HepG2 (cell line): ENCODE measurements around the gene GALNT15. TPM values are rescaled to one million over a fixed set of nuclear protein-coding genes. Genes with fewer than 3 reads are reported as not detected.

Experiments used
- CREB1 ChIP-seq, 2 experiments: fragments of 450-650 bp in 1 of 2; IDR thresholded peaks; 2 replicates each; pipeline ENCODE4 v1.6.1; 2016 to 2017; ENCODE audit warnings: control low read depth in 1 of 2, mild to moderate bottlenecking in 1 of 2, missing compliant biosample characterization in 1 of 2, missing genetic modification characterization in 1 of 2
- DBP ChIP-seq: sonication (generic); formaldehyde crosslinking; IDR thresholded peaks from 2 replicates; pipeline ENCODE4 v1.4.0; 2020; ENCODE audit warnings: missing genetic modification reagents; ENCODE audit errors: not compliant biosample characterization
- DMTF1 ChIP-seq: sonication (generic); formaldehyde crosslinking; IDR thresholded peaks from 2 replicates; pipeline ENCODE4 v1.4.0; 2020; ENCODE audit warnings: mild to moderate bottlenecking, missing genetic modification reagents
- EED ChIP-seq: sonication (generic); formaldehyde crosslinking; IDR thresholded peaks from 2 replicates; pipeline ENCODE4 v1.5.0; 2020; ENCODE audit warnings: mild to moderate bottlenecking, missing genetic modification reagents
- FIP1L1 ChIP-seq: fragments of 200-400 bp; formaldehyde crosslinking; IDR thresholded peaks from 2 replicates; pipeline ENCODE4 v1.6.1; 2018; ENCODE audit warnings: low read depth, mild to moderate bottlenecking, low read length, moderate library complexity, borderline replicate concordance; ENCODE audit not compliant: insufficient read depth
- KLF9 ChIP-seq: IDR thresholded peaks from 2 replicates; pipeline ENCODE4 v1.6.1; 2016; ENCODE audit warnings: low read depth
- MIER2 ChIP-seq: IDR thresholded peaks from 2 replicates; pipeline ENCODE4 v1.6.1; 2016; ENCODE audit warnings: missing biosample characterization, missing genetic modification reagents
- MTF2 ChIP-seq: sonication (generic); formaldehyde crosslinking; IDR thresholded peaks from 2 replicates; pipeline ENCODE4 v1.5.0; 2020; ENCODE audit warnings: missing genetic modification reagents, borderline replicate concordance
- NFIB ChIP-seq: sonication (generic); formaldehyde crosslinking; IDR thresholded peaks from 2 replicates; pipeline ENCODE4 v1.9.0; 2021; ENCODE audit warnings: missing genetic modification reagents, mild to moderate bottlenecking, borderline replicate concordance
- PAX8 ChIP-seq: sonication (generic); formaldehyde crosslinking; IDR thresholded peaks from 2 replicates; pipeline ENCODE4 v1.8.0; 2022; ENCODE audit warnings: mild to moderate bottlenecking, missing genetic modification reagents, borderline replicate concordance
- RXRB ChIP-seq: IDR thresholded peaks from 2 replicates; pipeline ENCODE4 v1.6.1; 2016; ENCODE audit warnings: borderline replicate concordance, missing genetic modification reagents, missing compliant biosample characterization
- SUZ12 ChIP-seq: fragments of 150-350 bp; IDR thresholded peaks from 2 replicates; pipeline ENCODE4 v1.6.1; 2014; ENCODE audit warnings: low read depth, low read length
- TEAD3 ChIP-seq: optimal IDR thresholded peaks from 2 replicates; pipeline ENCODE3; 2016; ENCODE audit warnings: borderline replicate concordance
- ZBTB42 ChIP-seq: sonication (generic); formaldehyde crosslinking; IDR thresholded peaks from 2 replicates; pipeline ENCODE4 v1.5.0; 2020; ENCODE audit warnings: mild to moderate bottlenecking, missing genetic modification reagents
- ZFP36 ChIP-seq: fragments of 150-350 bp; IDR thresholded peaks from 2 replicates; pipeline ENCODE4 v1.6.1; 2018; ENCODE audit warnings: borderline replicate concordance, low read length, low read depth; ENCODE audit not compliant: partially characterized antibody
- ZKSCAN5 ChIP-seq: sonication (generic); formaldehyde crosslinking; IDR thresholded peaks from 2 replicates; pipeline ENCODE4 v1.5.1; 2020; ENCODE audit warnings: mild to moderate bottlenecking, missing genetic modification reagents
- ZNF276 ChIP-seq: sonication (generic); formaldehyde crosslinking; IDR thresholded peaks from 2 replicates; pipeline ENCODE4 v1.4.0; 2020; ENCODE audit warnings: mild to moderate bottlenecking, low read depth, missing genetic modification reagents
- ZNF343 ChIP-seq: sonication (generic); formaldehyde crosslinking; IDR thresholded peaks from 2 replicates; pipeline ENCODE4 v1.4.0; 2020; ENCODE audit warnings: mild to moderate bottlenecking, missing genetic modification reagents
- ZNF577 ChIP-seq: sonication (generic); formaldehyde crosslinking; IDR thresholded peaks from 2 replicates; pipeline ENCODE4 v1.4.0; 2020; ENCODE audit warnings: mild to moderate bottlenecking, low read depth, missing genetic modification reagents, borderline replicate concordance
- ZNF687 ChIP-seq: sonication (generic); formaldehyde crosslinking; IDR thresholded peaks from 2 replicates; pipeline ENCODE4 v1.5.1; 2020; ENCODE audit warnings: mild to moderate bottlenecking, missing genetic modification reagents, moderate library complexity
- ZSCAN9 ChIP-seq: IDR thresholded peaks from 2 replicates; pipeline ENCODE4 v1.6.1; 2016; ENCODE audit warnings: borderline replicate concordance
- polyA plus RNA-seq, 8 experiments: library from polyadenylated mRNA; depleted of rRNA in 3 of 8; stranded (reverse) in 7 of 8; unstranded in 1 of 8; fragments of >200 nt; fragmentation: Illumina TruSeq in 4 of 8; extraction: Trizol in 4 of 8; gene quantifications; 2 replicates each; pipeline versions ENCODE4 v1.2.1 to v1.2.3, GENCODE V29; 2011 to 2016; ENCODE audit warnings: low read depth in 4 of 8, missing spikeins in 1 of 8, mixed read lengths in 1 of 8; ENCODE audit not compliant: insufficient read depth in 1 of 8
- total RNA-seq, 5 experiments: library from RNA; depleted of rRNA; stranded (reverse); fragments of >200 nt; fragmentation: Illumina TruSeq; extraction: Trizol; gene quantifications; 2 replicates each; pipeline ENCODE4 v1.2.3, GENCODE V29; 2016; ENCODE audit warnings: low read depth in 1 of 5

Gene GALNT15
- total and polyA plus RNA-seq, 2 of the 13 experiments (the other 11 are each of a cell fraction or from before 2014, with no cell fraction given): 0.02 to 0.04 TPM

GRCh38 chr3:16177962-16178627 lies 3.6 kb downstream of the GALNT15 start (continued):
- TF ChIP-seq ZNF687 (CRISPR knock-in tag): peak; percentile 60
- TF ChIP-seq ZNF276 (CRISPR knock-in tag): no peak
- peak; percentile 8 for TF ChIP-seq ZFP36
- no peak for TF ChIP-seq ZNF577 (CRISPR knock-in tag)
- no peak for TF ChIP-seq EED (CRISPR knock-in tag)
- TF ChIP-seq NFIB (CRISPR knock-in tag): no peak
- TF ChIP-seq FIP1L1: no peak
- no peak for TF ChIP-seq PAX8
- no peak for TF ChIP-seq DBP (CRISPR knock-in tag)
- TF ChIP-seq ZSCAN9: no peak
- no peak for TF ChIP-seq DMTF1 (CRISPR knock-in tag)
- no peak for TF ChIP-seq MTF2 (CRISPR knock-in tag)
- no peak for TF ChIP-seq RXRB (CRISPR knock-in tag)
- no peak for TF ChIP-seq ZNF343 (CRISPR knock-in tag)
- TF ChIP-seq TEAD3 (CRISPR knock-in tag): peak; percentile 59
- no peak for TF ChIP-seq SUZ12
- TF ChIP-seq CREB1 (IDR thresholded peaks at IDR 0.05): no peak
- no peak for TF ChIP-seq CREB1 (CRISPR knock-in tag; IDR thresholded peaks at IDR 0.05)
- TF ChIP-seq ZKSCAN5 (CRISPR knock-in tag): no peak
- no peak for TF ChIP-seq MIER2 (CRISPR knock-in tag)
- TF ChIP-seq KLF9: no peak
- TF ChIP-seq ZBTB42 (CRISPR knock-in tag): no peak
